Fibroblast of peridontal ligament (primary cell): ENCODE measurements around the gene SH3D21.

Experiments
- DNase-seq: peaks from one replicate; pipeline ENCODE4 v3.0.0-alpha.2; 2010; ENCODE audit errors: extremely low read depth

SH3D21 gene

GRCh38 chr1:36359383-36359782, 53.2 kb downstream of the SH3D21 start:
- DNase-seq: no peak

GRCh38 chr1:36359911-36360550, 53.9 kb downstream of the SH3D21 start:
- no peak for DNase-seq

GRCh38 chr1:36365381-36365780, 59.2 kb downstream of the SH3D21 start:
- peak; percentile 88 for DNase-seq

- no peak for DNase-seq
Measured at GRCh38 chr1:36366091-36366661, 60.0 kb downstream of the SH3D21 start.

- DNase-seq: no peak
Measured at GRCh38 chr1:36367066-36367465, 60.9 kb downstream of the SH3D21 start.

GRCh38 chr1:36367798-36368197, 61.6 kb downstream of the SH3D21 start:
- no peak for DNase-seq

GRCh38 chr1:36369061-36369861, 63.1 kb downstream of the SH3D21 start:
- peak; percentile 63 for DNase-seq
